HG03045 (cell line): ENCODE measurements around the gene SPINK13.
"Not testable (repeated sequence)": the region's sequence is repeated elsewhere in the genome, so short reads cannot be mapped to it uniquely, and the experiment has no call there.

Experiments
- ATAC-seq: cut with Tn5 transposase; IDR thresholded peaks from one replicate; pipeline ENCODE4 v1.9.1; 2021; ENCODE audit warnings: mild to moderate bottlenecking, moderate library complexity; ENCODE audit not compliant: unreplicated experiment

Gene SPINK13

GRCh38 chr5:148268566-148268965 is at the start of gene SPINK13:
TSS of gene SPINK13 (plus strand) at chr5:148268794. CDS start at chr5:148270073, 1,279 bp downstream.
- no peak for ATAC-seq

DNA sequence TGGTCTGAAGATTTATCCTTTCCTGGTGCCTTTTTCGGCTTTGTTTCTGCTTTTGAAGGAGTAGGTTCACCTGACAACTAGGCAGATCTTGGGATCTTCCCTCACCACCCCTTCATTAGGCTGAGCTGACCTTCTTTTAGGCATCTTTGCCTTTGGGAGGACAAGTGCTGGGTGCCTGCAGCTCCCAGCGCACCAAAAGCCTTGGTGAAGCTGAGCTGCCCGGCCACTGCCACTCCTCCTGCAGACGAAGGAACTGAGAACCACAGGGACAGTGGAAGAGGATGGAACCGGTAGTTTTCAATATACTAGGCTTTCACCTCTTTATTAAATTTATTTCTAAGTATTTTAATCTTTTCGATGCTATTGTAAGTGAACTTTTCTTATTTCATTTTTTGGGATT is 47.1 kb upstream of the SPINK13 start:
- ATAC-seq = no peak

- no peak for ATAC-seq
Measured at GRCh38 chr5:148224117-148224742, 44.4 kb upstream of the SPINK13 start.

- ATAC-seq = no peak
Measured at GRCh38 chr5:148228392-148228984, 40.1 kb upstream of the SPINK13 start.

DNA sequence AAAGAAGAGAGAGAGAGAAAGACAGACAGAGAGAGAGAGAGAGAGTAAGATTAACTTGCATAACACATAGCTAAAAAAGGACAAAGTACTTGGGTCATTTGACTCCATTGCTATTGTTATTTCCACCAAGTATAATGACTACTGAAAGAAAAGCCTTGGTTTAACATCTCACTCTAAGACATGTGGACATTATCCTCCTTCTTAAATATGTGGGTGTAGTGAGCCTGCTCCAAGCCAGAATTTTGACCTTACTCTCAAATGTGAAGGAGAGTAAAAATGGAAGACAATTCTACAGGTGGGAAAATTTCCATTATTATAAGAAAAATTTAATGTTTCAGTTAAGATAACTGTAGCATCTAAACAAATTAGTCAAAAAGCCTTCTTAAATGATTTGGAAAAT is 38.8 kb upstream of the SPINK13 start:
- ATAC-seq = no peak

DNA sequence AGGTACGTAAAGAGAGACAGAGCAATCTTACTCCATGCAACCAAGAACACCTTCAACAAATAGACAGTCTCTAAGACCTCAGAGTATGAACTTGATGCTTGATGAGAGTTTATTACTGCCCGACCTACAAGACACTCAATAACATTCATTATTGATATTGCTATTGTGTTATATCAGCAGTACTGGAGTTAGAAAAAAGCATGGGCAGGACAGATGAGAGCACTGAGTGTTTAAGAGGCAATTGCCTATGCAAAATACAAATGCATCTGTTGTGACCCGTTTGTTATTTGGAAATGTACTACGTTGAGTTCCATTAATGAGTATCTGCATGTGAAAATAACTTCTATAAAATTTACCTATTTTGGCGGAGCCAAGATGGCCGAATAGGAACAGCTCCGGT is 38.4 kb upstream of the SPINK13 start:
- ATAC-seq = no peak

- ATAC-seq = no peak
Measured at GRCh38 chr5:148237785-148238417, 30.7 kb upstream of the SPINK13 start.

- no peak for ATAC-seq
Measured at GRCh38 chr5:148238418-148238794, 30.2 kb upstream of the SPINK13 start, which contains the start of gene MARCOL. TSS of gene MARCOL (plus strand) at chr5:148238525. CDS start at chr5:148238598, 73 bp downstream.

- ATAC-seq = no peak
Measured at GRCh38 chr5:148248894-148249293, 19.7 kb upstream of the SPINK13 start.

DNA sequence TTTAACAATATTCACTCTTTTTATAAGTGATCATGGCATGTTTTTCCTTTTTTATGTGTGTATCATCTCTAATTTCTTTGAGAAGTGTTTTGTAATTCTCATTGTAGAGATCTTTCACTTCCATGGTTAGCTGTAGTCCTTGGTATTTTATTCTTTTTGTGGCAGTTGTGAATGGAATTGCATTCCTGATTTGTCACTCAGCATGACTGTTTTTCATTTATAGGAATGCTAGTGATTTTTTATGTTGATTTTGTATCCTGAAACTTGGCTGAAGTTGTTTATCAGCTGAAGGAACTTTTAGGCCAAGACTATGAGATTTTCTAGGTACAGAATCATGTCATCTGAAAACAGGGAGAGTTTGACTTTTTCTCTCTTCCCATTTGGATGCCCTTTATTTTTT is 13.1 kb upstream of the SPINK13 start:
- ATAC-seq = no peak

DNA sequence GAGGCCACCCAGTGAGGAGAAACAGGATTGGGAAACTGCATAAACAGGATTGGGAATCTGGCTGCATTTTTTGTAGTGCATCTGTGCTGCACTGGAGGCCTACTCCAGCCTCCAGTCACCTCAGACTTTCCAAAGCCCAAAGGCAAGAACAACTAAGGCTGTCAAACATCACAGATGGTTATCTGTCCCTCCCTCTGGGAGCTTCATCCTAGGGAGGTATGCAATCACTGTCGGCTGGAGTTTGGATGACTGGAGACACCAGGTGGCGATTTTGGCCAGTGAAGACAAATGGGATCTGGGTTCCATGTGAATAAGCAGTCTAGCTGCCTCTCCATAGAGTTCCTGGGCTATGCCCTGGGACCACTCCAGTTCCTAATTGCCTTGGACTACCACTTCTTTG is 9.3 kb upstream of the SPINK13 start:
- no peak for ATAC-seq

DNA sequence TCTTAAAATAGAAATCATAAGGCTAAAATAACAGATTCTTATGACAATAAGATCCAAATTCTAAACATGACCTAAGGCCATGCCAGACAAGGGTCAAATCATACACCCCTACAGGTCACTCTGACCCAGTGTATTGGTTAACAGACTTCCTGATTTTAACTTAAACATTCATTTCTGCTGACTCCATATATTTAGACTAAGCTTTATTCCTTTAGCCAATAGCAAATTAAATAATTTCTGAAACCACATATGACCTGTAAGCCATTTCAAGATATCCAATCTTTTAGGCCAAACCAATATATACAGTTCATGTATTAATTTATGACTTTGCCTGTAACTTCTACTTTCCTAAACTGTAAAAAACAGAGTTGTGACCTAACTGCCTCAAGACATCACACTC is 7.4 kb upstream of the SPINK13 start:
- ATAC-seq = no peak

DNA sequence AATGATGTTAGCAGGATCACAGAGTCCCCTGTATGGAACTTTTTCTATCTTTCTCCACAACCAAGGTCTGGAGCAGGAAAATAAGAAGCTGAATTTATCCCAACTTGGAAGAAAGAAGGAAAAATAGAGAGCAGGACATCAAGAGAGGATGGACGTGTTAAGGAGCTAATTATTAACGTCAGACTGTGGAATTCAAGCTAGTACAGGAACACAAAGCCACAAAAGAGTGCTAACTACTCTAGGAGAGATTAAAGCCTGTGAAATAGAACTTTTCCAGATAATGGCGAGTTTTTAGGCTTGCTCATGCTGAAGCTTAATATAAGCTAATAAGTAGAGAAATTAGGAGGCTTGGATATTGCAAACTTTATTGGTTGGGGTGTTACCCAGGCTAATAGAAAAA is 632 bp upstream of the SPINK13 start:
- ATAC-seq = no peak

- ATAC-seq = not testable (repeated sequence)
Measured at GRCh38 chr5:148275129-148275528, 6.5 kb downstream of the SPINK13 start.

DNA sequence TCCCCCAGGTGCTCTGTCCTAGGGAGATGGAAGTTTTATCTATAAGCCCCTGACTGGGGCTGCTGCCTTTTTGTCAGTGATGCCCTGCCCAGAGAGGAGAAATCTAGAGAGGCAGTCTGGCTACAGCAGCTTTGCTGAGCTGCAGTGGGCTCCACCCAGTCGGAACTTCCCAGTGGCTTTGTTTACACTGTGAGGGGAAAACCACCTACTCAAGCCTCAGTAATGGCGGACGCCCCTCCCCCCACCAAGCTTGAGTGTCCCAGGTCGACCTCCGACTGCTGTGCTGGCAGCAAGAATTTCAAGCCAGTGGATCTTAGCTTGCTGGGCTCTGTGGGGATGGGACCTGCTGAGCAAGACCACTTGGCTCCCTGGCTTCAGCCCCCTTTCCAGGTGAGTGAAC is 12.3 kb downstream of the SPINK13 start:
- not testable (repeated sequence) for ATAC-seq

DNA sequence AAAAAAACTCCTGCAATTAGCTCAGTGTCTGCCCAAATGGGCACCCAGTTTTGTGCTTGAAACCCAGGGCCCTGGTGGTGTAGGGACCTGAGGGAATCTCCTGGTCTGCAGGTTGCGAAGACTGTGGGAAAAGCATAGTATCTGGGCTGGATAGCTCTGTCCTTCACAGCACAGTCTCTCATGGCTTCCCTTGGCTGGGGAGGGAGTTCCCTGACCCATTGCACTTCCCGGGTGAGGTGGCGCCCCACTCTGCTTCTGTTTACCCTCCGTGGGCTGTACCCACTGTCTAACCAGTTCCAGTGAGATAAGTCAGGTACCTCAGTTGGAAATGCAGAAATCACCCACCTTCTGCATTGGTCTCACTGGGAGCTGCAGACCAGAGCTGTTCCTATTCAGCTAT is 12.7 kb downstream of the SPINK13 start:
- not testable (repeated sequence) for ATAC-seq

DNA sequence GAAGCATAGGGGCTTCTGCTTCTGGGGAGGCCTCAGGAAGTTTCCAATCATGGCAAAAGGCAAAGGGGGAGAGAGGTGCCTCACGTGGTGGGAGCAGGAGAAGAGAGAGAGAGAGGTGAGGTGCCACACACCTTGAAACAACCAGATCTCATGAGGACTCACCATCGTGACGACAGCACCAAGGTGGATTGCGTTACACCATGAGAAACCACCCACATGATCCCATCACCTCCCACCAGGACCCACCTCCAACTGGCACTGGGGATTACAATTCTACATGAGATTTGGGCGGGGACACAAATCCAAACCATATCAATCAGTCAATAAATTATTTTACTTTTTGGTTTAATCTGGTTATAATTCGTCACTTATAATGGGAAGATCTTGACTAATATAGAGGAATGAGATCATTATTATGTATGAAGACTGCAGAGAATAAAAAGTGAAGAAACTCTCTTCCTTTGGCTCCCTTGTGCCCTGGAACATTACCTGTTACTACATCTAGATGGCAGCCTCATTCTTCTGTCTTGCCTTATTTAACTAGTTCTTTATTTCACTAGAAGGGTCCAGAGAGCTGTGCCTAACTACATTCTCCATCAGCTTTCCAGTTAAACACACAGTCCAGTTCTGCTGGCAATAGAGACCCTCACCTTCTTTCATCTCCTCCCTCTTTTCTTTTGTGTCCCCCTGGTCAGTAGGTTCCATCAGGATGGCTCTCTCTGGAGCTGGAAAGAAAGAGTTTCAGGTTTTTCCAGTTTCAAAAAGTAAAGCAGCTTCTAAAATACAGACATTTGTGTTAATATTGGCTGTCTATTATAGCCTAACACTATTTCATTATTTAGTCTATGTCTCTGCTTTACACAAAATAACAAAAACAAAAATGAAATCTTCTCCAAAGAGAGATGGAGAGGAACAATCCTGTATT is 21.9 kb downstream of the SPINK13 start:
- no peak for ATAC-seq

DNA sequence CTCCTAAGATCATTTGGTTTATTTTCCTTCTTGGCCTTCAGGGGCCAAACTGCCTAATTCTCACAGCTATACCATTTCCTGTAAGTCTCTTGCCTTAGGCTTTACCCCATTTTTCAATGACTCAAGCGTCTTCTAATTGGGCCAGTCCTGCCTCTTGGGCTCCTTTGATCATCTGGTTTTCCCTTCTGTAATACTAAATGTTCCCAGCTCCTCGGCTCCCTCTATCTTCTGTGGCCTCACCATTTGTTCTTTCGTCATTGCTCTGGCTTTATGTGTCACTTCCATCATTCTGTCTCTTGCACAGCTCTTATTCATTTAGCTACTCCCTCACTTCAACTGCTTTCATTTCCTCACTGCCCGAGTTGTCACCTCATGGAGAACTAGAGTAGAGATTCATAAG is 29.1 kb downstream of the SPINK13 start:
- no peak for ATAC-seq

- no peak for ATAC-seq
Measured at GRCh38 chr5:148306446-148306845, 37.9 kb downstream of the SPINK13 start.

DNA sequence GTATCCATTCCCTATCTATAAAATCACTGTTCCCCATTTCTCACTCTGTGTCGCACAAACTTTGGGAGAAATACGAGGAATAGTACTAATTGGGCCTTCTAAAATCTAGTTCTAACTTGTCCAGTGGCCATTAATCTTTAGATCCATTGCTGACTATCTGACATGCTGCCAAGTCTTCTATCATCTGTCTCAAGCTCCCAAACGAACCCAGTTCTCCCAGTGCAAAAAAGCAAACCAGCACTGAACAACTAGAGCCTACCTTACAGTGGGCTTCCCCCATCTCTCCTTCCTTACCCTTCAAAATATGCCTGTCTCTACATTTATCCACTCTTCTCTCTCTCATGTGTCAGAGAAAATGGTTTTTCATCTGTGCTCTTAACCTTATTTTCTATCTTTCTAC is 40.4 kb downstream of the SPINK13 start:
- ATAC-seq = no peak

DNA sequence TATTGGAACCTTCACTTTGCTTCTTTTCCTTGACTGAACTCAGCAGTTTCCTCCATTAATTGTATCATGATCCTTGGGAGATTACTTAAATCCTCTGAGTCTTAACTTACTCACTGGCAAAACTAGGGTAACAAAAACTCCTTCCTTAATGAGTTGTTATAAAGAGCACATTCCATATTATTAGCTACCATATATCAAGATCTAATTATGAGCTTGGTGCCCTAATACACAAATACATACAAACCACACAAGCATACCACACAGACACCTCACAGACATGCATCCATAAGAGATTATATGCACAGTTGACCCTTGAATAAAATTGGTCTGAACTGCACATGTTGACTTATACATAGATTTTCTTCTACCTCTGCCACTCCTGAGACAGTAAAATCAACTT is 41.2 kb downstream of the SPINK13 start:
- ATAC-seq = no peak
